RWPE1 (cell line): Measurements from ENCODE around the gene AHNAK2.
"Not testable (repeated sequence)": the region's sequence is repeated elsewhere in the genome, so short reads cannot be mapped to it uniquely, and the experiment has no call there.

Experiments used
- CTCF ChIA-PET: fragments of 350-600 bp; sonication (Branson Sonifier 250); formaldehyde crosslinking; extraction: SDS; loops from one replicate; lab custom pipeline; 2021; lab: Yijun Ruan, JAX
- POLR2A ChIA-PET: fragments of 400-600 bp; formaldehyde crosslinking; extraction: SDS; loops from one replicate; lab custom pipeline; 2020; ENCODE audit warnings: antibody characterized with exemption; ENCODE audit not compliant: low non-redundant PET; lab: Yijun Ruan, JAX
- DNase-seq: peaks from one replicate; pipeline ENCODE4 v3.0.0; 2012; ENCODE audit warnings: low spot score
- H3K27ac ChIP-seq: fragments of 450-650 bp; 2 replicates; pipeline ENCODE4 v1.5.1; 2017
- TF ChIP-seq, protein P1 (sequence below): fragments of 450-650 bp; conservative IDR thresholded peaks from 2 replicates; pipeline ENCODE4 v1.5.1; 2017; ENCODE audit warnings: low read depth, mild to moderate bottlenecking

Gene AHNAK2

DNA sequence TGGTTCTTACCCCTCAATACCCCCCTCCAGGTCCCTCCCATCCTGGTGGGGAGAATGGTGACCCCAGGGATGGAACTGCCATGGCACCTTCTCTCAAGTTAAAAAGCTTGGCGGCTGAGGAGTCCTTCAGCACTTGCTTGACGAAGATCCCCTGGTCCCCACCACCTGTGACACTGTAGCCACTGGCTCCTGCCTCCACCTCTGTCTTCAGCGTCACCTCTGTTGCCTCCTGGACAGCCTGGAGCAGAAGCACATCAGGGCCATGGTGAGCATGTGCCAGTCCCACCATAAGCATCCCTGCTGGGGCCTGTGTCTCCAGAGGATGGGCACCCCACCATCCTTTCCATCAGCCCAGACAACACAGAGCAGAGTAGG, 22.8 kb downstream of the AHNAK2 start:
- CTCF ChIA-PET = interaction anchor here (0.9 kb wide), 1 partner anchor 132 kb away, joined by 5 read pairs; no protein-coding TSS in a partner anchor
- POLR2A ChIA-PET = no interaction called here
- TF ChIP-seq, protein P1, sequence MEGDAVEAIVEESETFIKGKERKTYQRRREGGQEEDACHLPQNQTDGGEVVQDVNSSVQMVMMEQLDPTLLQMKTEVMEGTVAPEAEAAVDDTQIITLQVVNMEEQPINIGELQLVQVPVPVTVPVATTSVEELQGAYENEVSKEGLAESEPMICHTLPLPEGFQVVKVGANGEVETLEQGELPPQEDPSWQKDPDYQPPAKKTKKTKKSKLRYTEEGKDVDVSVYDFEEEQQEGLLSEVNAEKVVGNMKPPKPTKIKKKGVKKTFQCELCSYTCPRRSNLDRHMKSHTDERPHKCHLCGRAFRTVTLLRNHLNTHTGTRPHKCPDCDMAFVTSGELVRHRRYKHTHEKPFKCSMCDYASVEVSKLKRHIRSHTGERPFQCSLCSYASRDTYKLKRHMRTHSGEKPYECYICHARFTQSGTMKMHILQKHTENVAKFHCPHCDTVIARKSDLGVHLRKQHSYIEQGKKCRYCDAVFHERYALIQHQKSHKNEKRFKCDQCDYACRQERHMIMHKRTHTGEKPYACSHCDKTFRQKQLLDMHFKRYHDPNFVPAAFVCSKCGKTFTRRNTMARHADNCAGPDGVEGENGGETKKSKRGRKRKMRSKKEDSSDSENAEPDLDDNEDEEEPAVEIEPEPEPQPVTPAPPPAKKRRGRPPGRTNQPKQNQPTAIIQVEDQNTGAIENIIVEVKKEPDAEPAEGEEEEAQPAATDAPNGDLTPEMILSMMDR = no peak
- no peak for DNase-seq
- H3K27ac ChIP-seq = peak overlapping the region; percentile 50

DNA sequence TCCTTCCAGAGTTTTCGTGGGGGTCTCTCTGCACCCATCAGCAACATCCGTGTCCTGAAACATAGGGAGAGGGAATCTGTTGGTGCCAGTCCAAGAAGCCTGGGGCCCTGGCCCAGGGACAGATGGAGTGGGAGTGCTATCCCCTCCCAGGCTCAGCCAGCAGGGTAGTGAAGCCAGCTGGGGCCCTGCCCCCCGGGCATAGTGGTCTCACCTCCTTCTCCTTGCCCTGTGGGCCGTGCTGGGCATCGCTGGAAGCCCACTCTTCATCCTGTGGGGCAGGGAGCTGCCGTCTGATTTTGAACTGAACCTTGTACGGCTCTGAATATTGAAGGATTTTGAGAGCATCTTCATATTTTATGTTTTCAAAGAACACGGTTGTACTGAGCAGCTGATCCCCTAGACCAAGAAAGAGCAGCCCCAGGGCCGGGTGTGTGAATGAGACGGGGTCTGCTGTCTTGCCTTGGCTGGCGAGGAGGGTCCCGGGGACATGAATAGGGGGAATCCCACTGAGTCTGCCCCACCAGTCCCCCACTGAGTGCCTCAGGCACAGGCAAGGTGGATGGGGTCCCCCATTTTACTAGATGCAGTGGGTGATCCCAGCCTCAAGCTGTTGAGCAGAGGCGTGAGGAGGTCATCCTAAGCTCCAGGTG, 23.3 kb downstream of the AHNAK2 start:
- no peak for DNase-seq
- POLR2A ChIA-PET = interaction anchor here (0.9 kb wide), 1 partner anchor 15 kb away, joined by 3 read pairs; no protein-coding TSS in a partner anchor
- H3K27ac ChIP-seq = peak overlapping the region; percentile 50
- TF ChIP-seq, protein P1 = no peak
- CTCF ChIA-PET = interaction anchor here (0.9 kb wide), 1 partner anchor 132 kb away, joined by 5 read pairs; no protein-coding TSS in a partner anchor

DNA sequence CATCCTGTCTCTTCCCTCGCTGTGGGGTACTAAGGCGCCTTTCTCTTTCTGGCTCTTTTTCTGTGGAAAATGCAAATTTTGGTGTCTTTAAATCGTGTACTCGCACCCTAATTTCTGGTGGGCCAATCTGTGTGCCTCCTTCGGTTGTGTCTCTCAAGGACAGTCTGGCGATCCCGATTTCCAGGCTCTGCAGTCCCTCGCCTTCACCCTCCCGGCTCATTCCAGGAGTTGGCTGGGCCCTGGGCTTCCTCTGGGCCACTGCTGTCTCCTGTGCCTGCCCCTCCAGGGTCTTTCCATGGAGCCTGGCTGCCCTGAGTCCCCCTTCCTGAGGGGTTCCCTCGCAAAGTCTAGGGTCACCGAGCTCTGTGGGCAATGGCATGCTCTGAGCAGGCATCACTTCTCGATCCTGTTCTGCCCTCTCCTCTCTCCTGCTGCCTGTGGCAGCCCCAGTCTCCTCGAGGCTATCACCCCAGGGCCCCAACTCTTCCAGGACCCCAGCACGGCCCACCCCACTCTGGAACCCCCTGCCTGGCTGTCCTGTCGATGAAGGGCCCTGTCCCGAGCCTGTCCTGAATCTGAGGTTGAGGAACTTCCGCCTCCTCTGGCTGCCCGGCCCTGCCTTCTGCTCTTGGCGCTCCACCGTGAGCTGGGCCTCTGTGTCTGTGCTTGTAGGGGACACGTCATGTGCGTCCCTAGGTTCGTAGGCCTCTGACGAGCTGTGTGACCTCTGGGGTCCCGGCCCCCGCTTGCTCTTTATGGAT, 24.1 kb downstream of the AHNAK2 start:
- peak overlapping the region; percentile 50 for H3K27ac ChIP-seq
- DNase-seq = no peak
- TF ChIP-seq, protein P1 = no peak
- ChIA-PET CTCF (no interaction called here), POLR2A (interaction anchor here (0.9 kb wide), 1 partner anchor 16 kb away, joined by 3 read pairs; no protein-coding TSS in a partner anchor)

DNA sequence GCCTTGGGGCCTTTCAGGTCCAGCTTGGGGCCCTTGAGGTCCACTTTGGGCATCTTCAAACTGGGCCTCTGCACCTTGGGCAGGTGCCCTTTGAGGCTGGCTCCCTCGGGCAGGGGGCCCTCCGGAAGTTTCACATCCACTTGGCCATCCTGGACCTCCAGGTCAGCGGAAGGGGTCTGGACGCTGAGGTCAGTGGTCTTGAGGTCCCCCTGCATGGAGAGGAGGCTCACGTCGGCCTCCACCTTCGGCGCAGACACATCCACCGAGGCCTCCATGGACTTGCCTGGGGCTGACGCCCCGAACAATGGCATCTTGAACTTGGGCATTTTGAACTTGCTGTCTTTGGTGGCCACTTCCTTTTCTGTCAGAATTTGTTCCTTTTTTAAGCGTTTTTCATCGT, 25.1 kb downstream of the AHNAK2 start:
- ChIA-PET POLR2A (no interaction called here), CTCF (no interaction called here)
- TF ChIP-seq, protein P1 = no peak
- no peak overlapping the region for H3K27ac ChIP-seq
- DNase-seq = no peak

DNA sequence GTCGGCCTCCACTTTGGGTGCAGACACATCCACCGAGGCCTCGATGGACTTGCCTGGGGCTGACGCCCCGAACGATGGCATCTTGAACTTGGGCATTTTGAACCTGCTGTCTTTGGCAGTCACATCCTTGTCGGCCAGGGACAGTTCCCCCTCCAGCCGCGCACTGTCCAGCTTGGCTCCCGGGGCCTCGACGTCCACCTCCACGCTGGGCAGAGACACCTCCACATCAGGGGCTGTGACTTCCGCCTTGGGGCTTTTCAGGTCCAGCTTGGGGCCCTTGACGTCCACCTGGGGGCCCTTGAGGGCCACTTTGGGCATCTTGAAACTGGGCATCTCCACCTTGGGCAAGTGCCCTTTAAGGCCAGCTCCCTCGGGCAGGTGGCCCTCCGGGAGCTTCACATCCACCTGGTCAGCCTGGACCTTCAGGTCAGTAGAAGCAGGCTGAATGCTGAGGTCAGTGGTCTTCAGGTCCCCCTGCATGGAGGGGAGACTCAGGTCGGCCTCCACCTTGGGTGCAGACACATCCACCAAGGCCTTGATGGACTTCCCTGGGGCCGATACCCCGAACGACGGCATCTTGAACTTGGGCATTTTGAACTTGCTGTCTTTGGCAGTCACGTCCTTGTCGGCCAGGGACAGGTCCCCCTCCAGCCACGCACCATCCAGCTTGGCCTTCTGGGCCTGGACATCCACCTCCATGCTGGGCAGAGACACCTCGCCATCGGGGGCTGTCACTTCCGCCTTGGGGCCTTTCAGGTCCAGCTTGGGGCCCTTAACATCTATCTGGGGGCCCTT, 26.1 kb downstream of the AHNAK2 start:
- DNase-seq, POLR2A ChIA-PET, CTCF ChIA-PET, H3K27ac ChIP-seq: not testable (repeated sequence)

DNA sequence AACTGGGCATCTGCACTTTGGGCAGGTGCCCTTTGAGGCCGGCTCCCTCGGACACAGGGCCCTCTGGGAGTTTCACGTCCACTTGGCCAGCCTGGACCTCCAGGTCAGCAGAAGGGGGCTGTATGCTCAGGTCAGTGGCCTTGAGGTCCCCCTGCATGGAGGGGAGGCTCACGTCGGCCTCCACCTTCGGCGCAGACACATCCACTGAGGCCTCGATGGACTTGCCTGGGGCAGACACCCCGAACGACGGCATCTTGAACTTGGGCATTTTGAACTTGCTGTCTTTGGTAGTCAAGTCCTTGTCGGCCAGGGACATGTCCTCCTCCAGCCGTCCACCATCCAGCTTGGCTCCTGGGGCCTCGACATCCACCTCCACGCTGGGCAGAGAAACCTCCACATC, 27.5 kb downstream of the AHNAK2 start:
- CTCF ChIA-PET, H3K27ac ChIP-seq, DNase-seq, POLR2A ChIA-PET: not testable (repeated sequence)

DNA sequence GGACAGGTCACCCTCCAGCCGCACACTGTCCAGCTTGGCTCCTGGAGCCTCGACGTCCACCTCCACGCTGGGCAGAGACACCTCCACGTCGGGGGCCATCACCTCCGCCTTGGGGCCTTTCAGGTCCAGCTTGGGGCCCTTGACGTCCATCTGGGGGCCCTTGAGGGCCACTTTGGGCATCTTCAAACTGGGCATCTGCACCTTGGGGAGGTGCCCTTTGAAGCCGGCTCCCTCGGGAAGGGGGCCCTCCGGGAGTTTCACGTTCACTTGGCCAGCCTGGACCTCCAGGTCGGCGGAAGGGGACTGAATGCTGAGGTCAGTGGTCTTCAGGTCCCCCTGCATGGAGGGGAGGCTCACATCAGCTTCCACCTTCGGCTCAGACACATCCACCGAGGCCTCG, 28.2 kb downstream of the AHNAK2 start:
- ChIA-PET POLR2A (no interaction called here), CTCF (no interaction called here)
- no peak overlapping the region for H3K27ac ChIP-seq
- TF ChIP-seq, protein P1 = no peak
- no peak for DNase-seq

DNA sequence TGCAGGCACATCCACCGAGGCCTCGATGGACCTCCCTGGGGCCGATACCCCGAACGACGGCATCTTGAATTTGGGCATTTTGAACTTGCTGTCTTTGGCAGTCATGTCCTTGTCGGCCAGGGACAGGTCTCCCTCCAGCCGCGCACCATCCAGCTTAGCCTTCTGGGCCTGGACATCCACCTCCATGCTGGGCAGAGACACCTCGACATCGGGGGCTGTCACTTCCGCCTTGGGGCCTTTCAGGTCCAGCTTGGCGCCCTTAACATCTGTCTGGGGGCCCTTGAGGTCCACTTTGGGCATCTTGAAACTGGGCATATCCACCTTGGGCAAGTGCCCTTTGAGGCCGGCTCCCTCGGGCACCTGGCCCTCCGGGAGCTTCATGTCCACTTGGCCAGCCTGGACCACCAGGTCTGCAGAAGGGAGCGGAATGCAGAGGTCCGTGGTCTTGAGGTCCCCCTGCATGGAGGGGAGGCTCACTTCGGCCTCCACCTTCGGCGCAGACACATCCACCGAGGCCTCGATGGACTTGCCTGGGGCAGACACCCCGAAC, 28.7 kb downstream of the AHNAK2 start:
- POLR2A ChIA-PET, CTCF ChIA-PET, H3K27ac ChIP-seq, DNase-seq: not testable (repeated sequence)
